T-helper 2 cell treated with Interferon-gamma antibody and Interleukin-4, amounts not matched to agents 5 μg/mL and 100 μg/mL, for 36 hours (primary cell): ENCODE data around the gene AGR2.

Experiments used
- DNase-seq: peaks from one replicate; pipeline ENCODE4 v3.0.0; 2021; ENCODE audit warnings: low spot score
- H3K27ac Mint-ChIP-seq: one replicate; pipeline ENCODE4 v1.8.0; 2021; ENCODE audit warnings: mild to moderate bottlenecking, mixed read lengths
- H3K27me3 Mint-ChIP-seq: one replicate; pipeline ENCODE4 v1.8.0; 2021; ENCODE audit warnings: low read depth, mixed read lengths
- H3K36me3 Mint-ChIP-seq: one replicate; pipeline ENCODE4 v1.8.0; 2021; ENCODE audit warnings: low read depth, mixed read lengths
- H3K4me1 Mint-ChIP-seq: one replicate; pipeline ENCODE4 v1.8.0; 2021; ENCODE audit warnings: low read depth, mixed read lengths
- H3K4me3 Mint-ChIP-seq: one replicate; pipeline ENCODE4 v1.8.0; 2022; ENCODE audit warnings: mild to moderate bottlenecking, moderate library complexity, mixed read lengths
- H3K9me3 Mint-ChIP-seq: one replicate; pipeline ENCODE4 v1.8.0; 2021; ENCODE audit warnings: mixed read lengths

AGR2 gene

GRCh38 chr7:16836481-16836880 lies 31.7 kb upstream of the AGR2 start:
- H3K4me1 Mint-ChIP-seq: no peaks in the 10 kb centered on the region
- no peaks in the 10 kb centered on the region for H3K9me3 Mint-ChIP-seq
- peaks cover 4% of the 10 kb centered on the region for H3K27me3 Mint-ChIP-seq
- no peak overlapping the region for H3K27ac Mint-ChIP-seq
- no peak overlapping the region for H3K4me3 Mint-ChIP-seq
- H3K36me3 Mint-ChIP-seq: no peaks in the 10 kb centered on the region
- no peak for DNase-seq

DNA sequence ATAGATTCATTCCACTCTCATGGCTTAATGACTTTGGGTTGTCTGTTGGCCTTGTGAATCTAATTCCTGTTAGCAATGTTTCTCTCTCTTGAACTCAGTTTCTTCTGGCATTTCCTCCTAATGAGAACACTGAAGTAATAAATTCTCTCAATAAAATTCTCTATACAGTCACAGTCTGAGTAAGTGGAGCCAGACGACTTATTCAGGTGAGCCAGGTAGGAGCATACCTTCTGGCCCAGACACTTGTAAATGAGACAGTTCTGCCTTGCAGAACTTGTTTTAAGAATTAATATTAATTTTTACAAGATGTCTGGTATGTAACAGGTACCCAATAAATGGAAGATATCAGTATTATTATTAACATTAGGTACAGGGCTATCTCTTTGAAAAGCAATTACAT lies 28.6 kb upstream of the AGR2 start:
- H3K27ac Mint-ChIP-seq: no peak overlapping the region
- H3K4me3 Mint-ChIP-seq: no peak overlapping the region
- H3K9me3 Mint-ChIP-seq: no peaks in the 10 kb centered on the region
- no peaks in the 10 kb centered on the region for H3K4me1 Mint-ChIP-seq
- H3K27me3 Mint-ChIP-seq: peaks cover 8% of the 10 kb centered on the region
- DNase-seq: no peak
- H3K36me3 Mint-ChIP-seq: no peaks in the 10 kb centered on the region

GRCh38 chr7:16826060-16826459 lies 21.3 kb upstream of the AGR2 start:
- H3K4me1 Mint-ChIP-seq: no peaks in the 10 kb centered on the region
- no peak for DNase-seq
- H3K27ac Mint-ChIP-seq: no peak overlapping the region
- no peaks in the 10 kb centered on the region for H3K36me3 Mint-ChIP-seq
- H3K9me3 Mint-ChIP-seq: no peaks in the 10 kb centered on the region
- no peak overlapping the region for H3K4me3 Mint-ChIP-seq
- H3K27me3 Mint-ChIP-seq: peaks cover 13% of the 10 kb centered on the region

GRCh38 chr7:16822029-16822428 lies 17.2 kb upstream of the AGR2 start:
- peaks cover 5% of the 10 kb centered on the region for H3K27me3 Mint-ChIP-seq
- H3K27ac Mint-ChIP-seq: no peak overlapping the region
- DNase-seq: no peak
- H3K4me3 Mint-ChIP-seq: no peak overlapping the region
- H3K4me1 Mint-ChIP-seq: no peaks in the 10 kb centered on the region
- no peaks in the 10 kb centered on the region for H3K9me3 Mint-ChIP-seq
- H3K36me3 Mint-ChIP-seq: no peaks in the 10 kb centered on the region

DNA sequence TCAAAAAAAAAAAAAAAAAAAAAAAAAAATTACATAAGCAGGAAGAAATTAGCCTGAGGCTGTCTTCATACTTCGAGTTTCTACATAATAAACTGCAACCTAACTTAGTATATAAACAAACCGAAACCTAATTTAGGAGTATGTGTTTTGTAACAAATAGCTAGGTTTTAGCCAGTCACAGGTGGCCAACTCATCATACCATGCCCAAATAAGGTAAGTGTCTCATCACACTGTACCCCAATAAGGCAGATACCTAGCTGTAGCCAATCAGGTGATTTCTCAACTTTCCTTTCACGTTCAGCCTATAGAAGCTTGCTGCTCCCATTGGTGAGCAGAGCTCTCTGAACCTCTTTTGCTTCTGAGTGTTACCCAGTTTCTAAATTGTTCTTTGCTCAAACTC lies 13.9 kb upstream of the AGR2 start:
- Mint-ChIP-seq H3K27ac (no peak overlapping the region), H3K4me3 (no peak overlapping the region), H3K27me3 (peaks cover 5% of the 10 kb centered on the region), H3K36me3 (no peaks in the 10 kb centered on the region), H3K4me1 (no peaks in the 10 kb centered on the region), H3K9me3 (no peaks in the 10 kb centered on the region)
- DNase-seq: no peak

GRCh38 chr7:16817536-16817935 lies 12.7 kb upstream of the AGR2 start:
- H3K4me1 Mint-ChIP-seq: no peaks in the 10 kb centered on the region
- no peaks in the 10 kb centered on the region for H3K9me3 Mint-ChIP-seq
- peaks cover 4% of the 10 kb centered on the region for H3K27me3 Mint-ChIP-seq
- no peak overlapping the region for H3K27ac Mint-ChIP-seq
- DNase-seq: no peak
- H3K4me3 Mint-ChIP-seq: no peak overlapping the region
- H3K36me3 Mint-ChIP-seq: no peaks in the 10 kb centered on the region

DNA sequence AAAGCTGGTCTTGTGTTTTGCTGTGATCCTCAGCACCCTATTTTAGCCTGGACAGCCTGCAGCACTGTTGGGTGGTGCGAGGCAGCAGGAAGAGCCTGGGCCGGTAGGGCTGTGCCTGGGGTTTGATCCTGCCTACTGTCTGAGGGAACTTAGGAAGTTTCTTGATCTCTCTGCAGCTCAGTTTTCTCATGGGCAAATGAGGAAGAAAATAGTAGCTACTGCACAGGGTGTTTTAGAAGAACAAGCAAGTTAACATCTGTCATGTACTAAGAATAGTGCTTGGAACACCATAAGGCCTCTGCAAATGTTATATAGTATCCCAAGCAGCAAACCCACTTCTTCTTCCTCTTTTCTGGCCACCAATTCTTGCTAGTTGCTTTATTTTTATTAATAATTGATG lies 12.0 kb upstream of the AGR2 start:
- no peak for DNase-seq
- peaks cover 3% of the 10 kb centered on the region for H3K27me3 Mint-ChIP-seq
- H3K27ac Mint-ChIP-seq: no peak overlapping the region
- no peaks in the 10 kb centered on the region for H3K9me3 Mint-ChIP-seq
- H3K36me3 Mint-ChIP-seq: no peaks in the 10 kb centered on the region
- H3K4me1 Mint-ChIP-seq: no peaks in the 10 kb centered on the region
- H3K4me3 Mint-ChIP-seq: no peak overlapping the region

- Mint-ChIP-seq H3K27ac (no peak overlapping the region), H3K4me3 (no peak overlapping the region), H3K36me3 (no peaks in the 10 kb centered on the region), H3K4me1 (no peaks in the 10 kb centered on the region), H3K9me3 (no peaks in the 10 kb centered on the region), H3K27me3 (peaks cover 11% of the 10 kb centered on the region)
- DNase-seq: no peak
These were observed 10.2 kb upstream of the AGR2 start for GRCh38 chr7:16815001-16815400.

DNA sequence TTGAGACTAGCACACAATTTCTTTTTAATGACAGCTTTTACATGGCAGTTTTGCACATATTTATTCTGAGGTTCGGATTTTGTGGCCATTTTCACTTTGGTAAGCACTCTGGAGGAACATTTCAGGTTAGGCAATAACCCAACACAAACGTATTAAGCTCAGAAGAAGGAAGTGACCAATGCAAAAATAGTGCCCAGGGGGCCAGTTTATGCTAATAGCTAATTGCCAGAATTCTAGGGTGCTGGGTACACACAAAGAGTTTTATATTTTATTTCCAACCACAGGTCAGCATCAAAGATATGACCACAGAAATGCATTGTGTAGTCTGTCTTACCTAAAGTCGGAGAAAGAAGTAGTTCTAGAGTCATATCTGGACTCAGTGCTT lies 8.4 kb upstream of the AGR2 start:
- Mint-ChIP-seq H3K4me1 (no peaks in the 10 kb centered on the region), H3K27me3 (peaks cover 14% of the 10 kb centered on the region), H3K4me3 (no peak overlapping the region), H3K9me3 (no peaks in the 10 kb centered on the region), H3K36me3 (no peaks in the 10 kb centered on the region), H3K27ac (no peak overlapping the region)
- no peak for DNase-seq

DNA sequence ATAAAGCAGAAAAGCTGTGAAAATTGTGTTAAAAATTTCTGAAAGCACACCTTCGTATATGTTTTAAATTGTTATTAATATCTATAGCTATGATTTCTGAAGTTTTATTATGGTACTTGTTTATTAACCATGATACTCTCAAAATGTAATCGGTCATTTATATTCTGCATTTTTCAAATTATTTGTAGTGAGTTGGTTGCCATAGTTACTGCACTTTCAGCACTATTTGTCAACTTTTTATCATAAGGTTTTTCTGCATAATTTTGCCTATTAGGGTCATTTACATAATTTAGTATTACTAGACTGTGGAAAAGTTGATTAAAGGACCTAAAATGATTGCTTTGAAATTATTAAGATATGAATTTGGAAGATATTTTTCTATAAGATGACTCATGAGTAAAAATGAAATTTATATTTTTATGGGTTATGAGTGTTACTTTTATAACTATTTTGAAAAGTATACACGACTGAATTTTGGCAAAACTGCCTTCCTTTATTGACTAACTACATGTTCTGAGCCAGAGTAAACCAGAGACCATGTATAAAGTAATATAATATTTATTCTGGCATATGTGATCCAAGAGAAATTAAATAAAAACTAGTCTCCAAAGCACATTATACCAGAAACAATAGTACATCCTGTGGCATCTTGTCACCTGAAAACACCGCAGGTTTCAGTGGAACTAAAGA lies 7.9 kb upstream of the AGR2 start:
- no peaks in the 10 kb centered on the region for H3K9me3 Mint-ChIP-seq
- no peak for DNase-seq
- H3K27ac Mint-ChIP-seq: no peak overlapping the region
- no peak overlapping the region for H3K4me3 Mint-ChIP-seq
- peaks cover 12% of the 10 kb centered on the region for H3K27me3 Mint-ChIP-seq
- H3K36me3 Mint-ChIP-seq: no peaks in the 10 kb centered on the region
- H3K4me1 Mint-ChIP-seq: no peaks in the 10 kb centered on the region

- no peaks in the 10 kb centered on the region for H3K9me3 Mint-ChIP-seq
- DNase-seq: no peak
- no peak overlapping the region for H3K27ac Mint-ChIP-seq
- H3K4me3 Mint-ChIP-seq: no peak overlapping the region
- H3K4me1 Mint-ChIP-seq: no peaks in the 10 kb centered on the region
- peaks cover 12% of the 10 kb centered on the region for H3K27me3 Mint-ChIP-seq
- no peaks in the 10 kb centered on the region for H3K36me3 Mint-ChIP-seq
These were observed 6.8 kb upstream of the AGR2 start for GRCh38 chr7:16811551-16811950.

- no peak for DNase-seq
- no peak overlapping the region for H3K27ac Mint-ChIP-seq
- peaks cover 12% of the 10 kb centered on the region for H3K27me3 Mint-ChIP-seq
- no peaks in the 10 kb centered on the region for H3K9me3 Mint-ChIP-seq
- H3K4me3 Mint-ChIP-seq: no peak overlapping the region
- no peaks in the 10 kb centered on the region for H3K4me1 Mint-ChIP-seq
- no peaks in the 10 kb centered on the region for H3K36me3 Mint-ChIP-seq
These were observed 5.8 kb upstream of the AGR2 start for GRCh38 chr7:16810573-16810972.

DNA sequence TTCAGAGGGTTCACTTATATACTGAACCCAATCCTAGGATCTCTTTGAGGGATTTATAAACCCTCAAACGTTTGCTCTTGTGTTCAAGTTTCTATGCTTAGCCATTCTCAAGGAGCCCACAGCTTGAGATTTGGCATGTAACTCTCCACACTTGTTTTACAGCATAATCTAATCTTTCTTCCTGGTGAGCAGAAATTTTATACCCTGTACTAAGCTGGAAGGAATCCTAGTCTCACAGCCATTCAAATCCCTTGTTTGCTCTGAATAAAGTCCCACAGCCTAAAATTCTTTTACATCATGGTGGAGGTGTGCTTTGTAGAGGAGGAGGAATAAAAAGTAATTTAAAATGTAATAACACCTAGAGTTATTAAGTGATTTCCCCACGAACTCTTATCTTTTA lies 5.3 kb upstream of the AGR2 start:
- no peaks in the 10 kb centered on the region for H3K4me1 Mint-ChIP-seq
- H3K36me3 Mint-ChIP-seq: no peaks in the 10 kb centered on the region
- DNase-seq: no peak
- H3K27me3 Mint-ChIP-seq: peaks cover 12% of the 10 kb centered on the region
- no peak overlapping the region for H3K27ac Mint-ChIP-seq
- H3K4me3 Mint-ChIP-seq: no peak overlapping the region
- no peaks in the 10 kb centered on the region for H3K9me3 Mint-ChIP-seq

- H3K27ac Mint-ChIP-seq: no peak overlapping the region
- DNase-seq: no peak
- H3K9me3 Mint-ChIP-seq: no peaks in the 10 kb centered on the region
- H3K36me3 Mint-ChIP-seq: no peaks in the 10 kb centered on the region
- H3K4me1 Mint-ChIP-seq: no peaks in the 10 kb centered on the region
- H3K4me3 Mint-ChIP-seq: no peak overlapping the region
- peaks cover 13% of the 10 kb centered on the region for H3K27me3 Mint-ChIP-seq
These were observed 642 bp upstream of the AGR2 start for GRCh38 chr7:16805441-16805840.

GRCh38 chr7:16803881-16804673 lies 722 bp downstream of the AGR2 start:
- Mint-ChIP-seq H3K4me1 (no peaks in the 10 kb centered on the region), H3K36me3 (no peaks in the 10 kb centered on the region), H3K9me3 (no peaks in the 10 kb centered on the region), H3K4me3 (no peak overlapping the region), H3K27ac (no peak overlapping the region), H3K27me3 (peaks cover 5% of the 10 kb centered on the region)
- no peak for DNase-seq
